Fibroblast of lung (primary cell): Measurements from ENCODE around the gene RASSF3. TPM values are rescaled to one million over a fixed set of nuclear protein-coding genes. Genes with fewer than 3 reads are reported as not detected.

Experiments
- DNase-seq, 2 donors: peaks; one replicate each; pipeline versions ENCODE4 v3.0.0 to v3.0.0-alpha.2; 2010; ENCODE audit warnings: low read depth in 2 of 2
- H2AFZ ChIP-seq: 2 replicates; pipeline ENCODE4 v1.5.1; 2012; ENCODE audit warnings: low read length, control low read depth, inconsistent platforms
- H3K27ac ChIP-seq: 2 replicates; pipeline ENCODE4 v1.5.1; 2011; ENCODE audit warnings: low read length, control low read depth; ENCODE audit not compliant: insufficient read depth
- H3K27me3 ChIP-seq: 2 replicates; pipeline ENCODE4 v1.5.1; 2011; ENCODE audit warnings: mild to moderate bottlenecking, low read length; ENCODE audit not compliant: control insufficient read depth, insufficient read depth
- H3K36me3 ChIP-seq: 2 replicates; pipeline ENCODE4 v1.5.1; 2011; ENCODE audit warnings: low read length; ENCODE audit not compliant: control insufficient read depth, insufficient read depth
- H3K4me1 ChIP-seq: 2 replicates; pipeline ENCODE4 v1.5.1; 2011; ENCODE audit warnings: low read length; ENCODE audit not compliant: control insufficient read depth, insufficient read depth; ENCODE audit errors: extremely low read depth
- H3K4me2 ChIP-seq: 2 replicates; pipeline ENCODE4 v1.5.1; 2011; ENCODE audit warnings: low read length, control low read depth; ENCODE audit not compliant: insufficient read depth; ENCODE audit errors: extremely low read depth
- H3K4me3 ChIP-seq, 4 experiments: fragments of 200-600 bp in 1 of 4; sonication (generic) in 1 of 4; replicated peaks in 1 of 4; 2 replicates each; pipeline ENCODE4 v1.5.1; 2011 to 2016; ENCODE audit warnings: low read length in 4 of 4, low read depth in 3 of 4, mild to moderate bottlenecking in 3 of 4, control low read depth in 2 of 4, inconsistent platforms in 1 of 4, mixed read lengths in 1 of 4; ENCODE audit not compliant: insufficient read depth in 1 of 4; ENCODE audit errors: control extremely low read depth in 1 of 4
- H3K79me2 ChIP-seq: 2 replicates; pipeline ENCODE4 v1.5.1; 2012; ENCODE audit warnings: mild to moderate bottlenecking, low read length, inconsistent platforms; ENCODE audit not compliant: control insufficient read depth, insufficient read depth
- H3K9ac ChIP-seq: 2 replicates; pipeline ENCODE4 v1.5.1; 2011; ENCODE audit warnings: mild to moderate bottlenecking, low read length, control low read depth; ENCODE audit not compliant: insufficient read depth
- H3K9me3 ChIP-seq: 2 replicates; pipeline ENCODE4 v1.5.1; 2012; ENCODE audit warnings: low read depth, low read length; ENCODE audit not compliant: control insufficient read depth, insufficient read depth
- H4K20me1 ChIP-seq: 2 replicates; pipeline ENCODE4 v1.5.1; 2011; ENCODE audit warnings: low read length; ENCODE audit not compliant: control insufficient read depth, insufficient read depth; ENCODE audit errors: extremely low read depth
- CTCF ChIP-seq, 2 donors: IDR thresholded peaks in 1 of 2; conservative IDR thresholded peaks in 1 of 2; 1 replicate in 1 of 2; 2 replicates in 1 of 2; pipeline ENCODE4 v1.5.1; 2011 to 2012; ENCODE audit warnings: low read length in 2 of 2, control low read depth in 1 of 2, inconsistent platforms in 1 of 2, low read depth in 1 of 2, mild to moderate bottlenecking in 1 of 2
- EZH2 ChIP-seq: IDR thresholded peaks from 2 replicates; pipeline ENCODE4 v1.5.1; 2012; ENCODE audit warnings: low read length, control low read depth, mild to moderate bottlenecking; ENCODE audit errors: missing control alignments
- polyA plus RNA-seq, 2 donors: library from polyadenylated mRNA; depleted of rRNA in 1 of 2; stranded (reverse) in 1 of 2; unstranded in 1 of 2; fragments of >200 nt; gene quantifications; 2 replicates each; pipeline ENCODE4 v1.2.1, GENCODE V29; 2011 to 2012; ENCODE audit warnings: missing spikeins in 1 of 2
- total RNA-seq: library from RNA; depleted of rRNA; stranded (reverse); fragments of >200 nt; gene quantifications from 2 replicates; pipeline ENCODE4 v1.2.1, GENCODE V29; 2014

The RASSF3 gene
- total and polyA plus RNA-seq, 2 donors (not counting 1 experiment from before 2014, with no cell fraction given), result 37.7 to 45.9 TPM

- H3K4me3 ChIP-seq, result no peak overlapping the region
- H3K27ac ChIP-seq, result no peak overlapping the region
- H3K9ac ChIP-seq, result no peak overlapping the region
- no peak for TF ChIP-seq EZH2
- TF ChIP-seq CTCF (conservative IDR thresholded peaks at IDR 0.05 in 1 of 2, IDR thresholded peaks at IDR 0.05 in 1 of 2; ENCODE audit: low read depth in 1 of 2, low read length in 2 of 2), result peak in 1 of 2 donors; percentile 1
- DNase-seq, result no peak
- H3K36me3 ChIP-seq, result peaks cover 5% of the 10 kb centered on the region
- no peak overlapping the region for H2AFZ ChIP-seq
- no peaks in the 10 kb centered on the region for H3K27me3 ChIP-seq
- no peaks in the 10 kb centered on the region for H3K9me3 ChIP-seq
- peaks cover 1% of the 10 kb centered on the region for H3K79me2 ChIP-seq
- no peaks in the 10 kb centered on the region for H4K20me1 ChIP-seq
- H3K4me2 ChIP-seq, result no peak overlapping the region
- H3K4me1 ChIP-seq, result no peaks in the 10 kb centered on the region
These were observed 84.1 kb downstream of the RASSF3 start for GRCh38 chr12:64694130-64695040.

GRCh38 chr12:64695550-64695949 lies 85.3 kb downstream of the RASSF3 start:
- Histone ChIP-seq H3K79me2 (no peaks in the 10 kb centered on the region), H3K27ac (no peak overlapping the region), H3K36me3 (peaks cover 5% of the 10 kb centered on the region), H3K4me2 (no peak overlapping the region), H3K9ac (no peak overlapping the region), H4K20me1 (no peaks in the 10 kb centered on the region), H3K9me3 (no peaks in the 10 kb centered on the region), H3K4me1 (no peaks in the 10 kb centered on the region), H2AFZ (no peak overlapping the region), H3K4me3 (no peak overlapping the region), H3K27me3 (no peaks in the 10 kb centered on the region)
- no peak for DNase-seq
- TF ChIP-seq EZH2 (no peak), CTCF (conservative IDR thresholded peaks at IDR 0.05 in 1 of 2, IDR thresholded peaks at IDR 0.05 in 1 of 2; ENCODE audit: low read depth in 1 of 2, low read length in 2 of 2) (no peak)

- H2AFZ ChIP-seq, result no peak overlapping the region
- H4K20me1 ChIP-seq, result no peaks in the 10 kb centered on the region
- no peaks in the 10 kb centered on the region for H3K27me3 ChIP-seq
- H3K4me2 ChIP-seq, result no peak overlapping the region
- H3K4me3 ChIP-seq, result no peak overlapping the region
- peaks cover 5% of the 10 kb centered on the region for H3K36me3 ChIP-seq
- H3K9ac ChIP-seq, result no peak overlapping the region
- no peaks in the 10 kb centered on the region for H3K79me2 ChIP-seq
- TF ChIP-seq EZH2 (no peak), CTCF (conservative IDR thresholded peaks at IDR 0.05 in 1 of 2, IDR thresholded peaks at IDR 0.05 in 1 of 2; ENCODE audit: low read depth in 1 of 2, low read length in 2 of 2) (peak; percentile 26 to 32)
- no peak overlapping the region for H3K27ac ChIP-seq
- no peaks in the 10 kb centered on the region for H3K4me1 ChIP-seq
- no peaks in the 10 kb centered on the region for H3K9me3 ChIP-seq
- peak; percentile 19 to 66 for DNase-seq
These were observed 85.9 kb downstream of the RASSF3 start for GRCh38 chr12:64696080-64696741.
